Measurements from ENCODE around the gene KRTAP10-2.

Gene KRTAP10-2

DNA sequence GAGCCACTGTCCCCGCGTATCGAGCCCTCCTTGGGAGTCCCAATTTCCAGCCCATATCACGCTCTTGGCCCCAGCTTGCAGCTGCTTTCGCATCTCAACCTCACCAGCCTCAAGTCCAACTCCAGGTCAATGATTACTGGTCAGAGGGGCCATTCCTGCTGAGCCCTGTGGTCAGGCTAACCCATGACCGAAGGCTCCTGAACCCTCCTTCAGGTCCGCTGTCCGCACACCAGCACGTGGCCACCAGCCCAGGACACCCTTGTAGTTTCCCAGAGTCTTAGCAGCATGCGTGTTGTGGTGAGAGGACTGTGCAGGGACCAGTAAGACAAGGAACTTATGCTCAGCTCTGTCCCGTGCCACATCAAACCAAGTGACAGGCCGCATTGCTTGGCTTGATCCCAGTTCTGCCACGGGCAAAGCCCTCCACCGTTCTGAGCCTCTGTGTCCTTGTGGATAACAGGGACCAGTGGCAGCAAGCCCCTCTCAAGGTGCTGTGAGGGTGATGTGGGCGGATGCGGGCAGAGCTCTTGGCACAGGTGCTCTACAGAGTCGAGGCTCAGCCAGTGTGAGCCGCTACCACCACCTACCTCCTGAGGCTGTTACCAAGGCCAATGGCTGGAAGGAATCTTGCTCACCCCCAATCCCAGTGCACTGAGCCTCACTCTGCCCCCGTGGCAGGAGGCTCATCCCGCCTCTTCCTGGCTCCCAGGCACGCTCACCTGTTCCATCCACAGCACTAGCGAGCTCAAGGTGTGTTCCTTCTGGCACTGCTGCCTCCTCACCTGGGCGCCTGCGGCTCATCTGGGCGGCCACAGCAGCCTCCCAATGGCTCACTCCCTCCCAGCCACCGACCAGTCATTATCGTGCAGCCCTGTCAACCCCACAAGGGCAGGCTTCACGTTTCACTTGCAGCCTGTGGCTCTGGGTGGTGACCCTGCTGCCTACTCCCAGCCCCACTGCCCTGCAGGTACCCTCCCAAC, 31.7 kb downstream of the KRTAP10-2 start:
- DNase-seq (ENCODE audit: insufficient read length, low spot score) (no peak), FAIRE-seq (no peak)
- no peak for TF ChIP-seq POLR2A (IDR thresholded peaks at IDR 0.05; ENCODE audit: low read depth, low read length)
- TF ChIP-seq TAF1 (IDR thresholded peaks at IDR 0.05; ENCODE audit: low read depth, low read length) = no peak
- TF ChIP-seq POU2F2 (IDR thresholded peaks at IDR 0.05; ENCODE audit: low read depth, low read length) = no peak
- TF ChIP-seq PAX5 (IDR thresholded peaks at IDR 0.05; ENCODE audit: insufficient read depth, low read length, severe bottlenecking) = no peak
- TF ChIP-seq POLR2AphosphoS5 (IDR thresholded peaks at IDR 0.05; ENCODE audit: low read depth, low read length) = no peak

DNA sequence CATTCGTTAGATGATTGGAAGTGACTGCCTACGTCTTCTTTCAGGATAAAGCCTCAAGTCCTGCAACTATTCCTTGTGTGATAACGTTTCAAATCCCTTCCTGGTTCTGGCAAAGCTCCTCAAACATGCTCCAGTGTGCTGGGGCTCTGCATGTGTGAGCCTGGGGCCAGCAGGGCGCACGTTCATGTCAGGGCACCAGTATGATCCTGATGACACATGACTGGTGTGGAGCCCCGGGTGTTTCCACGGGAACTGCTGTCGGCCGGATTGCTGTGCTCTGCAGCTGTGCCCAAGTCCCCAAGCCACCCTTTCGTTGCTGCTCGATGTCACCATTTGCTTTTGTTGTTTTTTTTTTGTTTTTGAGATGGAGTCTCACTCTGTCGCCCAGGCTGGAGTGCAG, 32.6 kb downstream of the KRTAP10-2 start:
- no peak for FAIRE-seq
- TF ChIP-seq POLR2AphosphoS5 (IDR thresholded peaks at IDR 0.05; ENCODE audit: low read depth, low read length) = no peak
- no peak for TF ChIP-seq PAX5 (IDR thresholded peaks at IDR 0.05; ENCODE audit: insufficient read depth, low read length, severe bottlenecking)
- TF ChIP-seq SPI1 (IDR thresholded peaks at IDR 0.05; ENCODE audit: low read depth, low read length) = no peak
- TF ChIP-seq POU2F2 (IDR thresholded peaks at IDR 0.05; ENCODE audit: low read depth, low read length) = no peak
- no peak for TF ChIP-seq POLR2A (IDR thresholded peaks at IDR 0.05; ENCODE audit: low read depth, low read length)
- TF ChIP-seq TAF1 (IDR thresholded peaks at IDR 0.05; ENCODE audit: low read depth, low read length) = no peak
- no peak for DNase-seq (ENCODE audit: insufficient read length, low spot score)

DNA sequence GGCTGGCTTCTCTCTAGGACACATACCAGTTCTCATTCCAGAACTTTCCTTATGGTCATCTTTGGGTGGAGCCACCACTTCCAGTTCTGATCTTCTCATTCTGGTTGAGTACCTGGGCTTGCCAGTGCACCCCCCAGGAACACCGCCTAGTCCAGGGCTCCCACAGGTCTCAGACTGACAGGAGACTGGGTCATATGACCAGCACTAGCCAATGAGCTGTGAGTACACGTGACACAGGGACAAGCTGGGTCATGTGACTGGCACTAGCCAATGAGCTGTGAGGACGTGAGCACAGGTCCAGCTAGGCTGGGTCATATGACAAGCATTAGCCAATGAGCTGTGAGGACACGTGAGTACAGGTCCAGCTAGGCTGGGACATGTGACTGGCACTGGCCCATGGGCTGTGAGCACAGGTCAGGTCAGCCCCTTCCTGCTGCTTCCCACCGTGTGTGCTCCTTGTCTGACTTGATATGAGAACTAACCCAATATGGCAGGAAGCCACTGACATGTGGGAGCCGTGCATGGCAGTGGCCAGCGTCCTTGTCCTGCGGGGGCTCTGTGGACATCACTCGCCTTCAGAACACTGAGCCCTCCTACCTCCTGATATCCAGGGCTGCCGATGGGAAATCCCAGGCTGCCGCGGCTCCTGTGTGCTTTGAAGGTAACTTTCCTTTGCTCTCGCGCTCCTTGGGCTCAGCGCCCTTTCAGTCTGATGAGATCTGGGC, 34.0 kb downstream of the KRTAP10-2 start:
- FAIRE-seq (peak; percentile 68), DNase-seq (ENCODE audit: insufficient read length, low spot score) (no peak)
- TF ChIP-seq PAX5 (IDR thresholded peaks at IDR 0.05; ENCODE audit: insufficient read depth, low read length, severe bottlenecking) (no peak), SPI1 (IDR thresholded peaks at IDR 0.05; ENCODE audit: low read depth, low read length) (no peak), POLR2AphosphoS5 (IDR thresholded peaks at IDR 0.05; ENCODE audit: low read depth, low read length) (no peak), TAF1 (IDR thresholded peaks at IDR 0.05; ENCODE audit: low read depth, low read length) (no peak)

DNA sequence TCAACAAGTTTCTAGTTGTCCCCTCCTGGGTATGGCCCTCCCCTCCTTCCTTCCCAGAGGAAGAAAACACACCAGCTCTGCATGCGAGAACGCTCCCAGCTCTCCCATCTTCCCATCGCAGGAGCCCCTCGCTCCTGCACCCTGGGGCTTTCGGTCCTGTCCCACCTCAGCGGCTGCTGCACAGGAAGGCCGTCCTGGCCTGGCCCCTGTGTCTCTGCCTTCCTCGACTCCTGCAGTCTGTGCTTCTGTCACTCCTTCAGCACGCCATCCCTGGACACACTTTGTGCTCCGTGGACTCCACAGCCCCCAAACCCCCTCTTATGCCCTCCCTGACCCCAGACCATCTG, 34.5 kb downstream of the KRTAP10-2 start:
- TF ChIP-seq POU2F2 (IDR thresholded peaks at IDR 0.05; ENCODE audit: low read depth, low read length) (no peak), PAX5 (IDR thresholded peaks at IDR 0.05; ENCODE audit: insufficient read depth, low read length, severe bottlenecking) (no peak), POLR2AphosphoS5 (IDR thresholded peaks at IDR 0.05; ENCODE audit: low read depth, low read length) (no peak), TAF1 (IDR thresholded peaks at IDR 0.05; ENCODE audit: low read depth, low read length) (no peak), POLR2A (IDR thresholded peaks at IDR 0.05; ENCODE audit: low read depth, low read length) (no peak), SPI1 (IDR thresholded peaks at IDR 0.05; ENCODE audit: low read depth, low read length) (no peak)
- no peak for FAIRE-seq

DNA sequence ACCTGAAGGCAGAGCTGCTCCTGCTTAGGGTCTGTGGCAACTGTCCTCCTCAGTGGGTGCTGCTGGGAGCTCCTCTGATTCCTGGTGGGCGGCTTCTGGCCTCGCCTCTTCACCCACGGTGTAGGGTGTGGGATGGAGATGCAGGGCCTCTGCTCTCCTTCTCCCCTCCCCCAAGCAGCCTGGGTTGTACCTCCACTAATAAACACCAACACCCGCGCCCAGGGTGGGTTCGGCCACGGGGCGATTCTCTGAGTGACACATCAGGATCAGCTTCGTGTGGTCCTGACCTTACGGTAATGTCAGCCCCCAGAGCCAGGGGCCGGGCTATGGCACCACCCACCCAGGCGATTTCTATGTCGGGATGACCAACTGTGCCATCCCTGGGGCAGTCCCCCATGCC, 35.0 kb downstream of the KRTAP10-2 start:
- FAIRE-seq (no peak), DNase-seq (ENCODE audit: insufficient read length, low spot score) (no peak)
- no peak for TF ChIP-seq POU2F2 (IDR thresholded peaks at IDR 0.05; ENCODE audit: low read depth, low read length)
- no peak for TF ChIP-seq TAF1 (IDR thresholded peaks at IDR 0.05; ENCODE audit: low read depth, low read length)
- TF ChIP-seq PAX5 (IDR thresholded peaks at IDR 0.05; ENCODE audit: insufficient read depth, low read length, severe bottlenecking) = no peak
- no peak for TF ChIP-seq POLR2AphosphoS5 (IDR thresholded peaks at IDR 0.05; ENCODE audit: low read depth, low read length)
- no peak for TF ChIP-seq SPI1 (IDR thresholded peaks at IDR 0.05; ENCODE audit: low read depth, low read length)
- TF ChIP-seq POLR2A (IDR thresholded peaks at IDR 0.05; ENCODE audit: low read depth, low read length) = no peak

More for the DNA sequence above, 34.5 kb downstream of the KRTAP10-2 start:
- DNase-seq (ENCODE audit: insufficient read length, low spot score) = no peak

DNA sequence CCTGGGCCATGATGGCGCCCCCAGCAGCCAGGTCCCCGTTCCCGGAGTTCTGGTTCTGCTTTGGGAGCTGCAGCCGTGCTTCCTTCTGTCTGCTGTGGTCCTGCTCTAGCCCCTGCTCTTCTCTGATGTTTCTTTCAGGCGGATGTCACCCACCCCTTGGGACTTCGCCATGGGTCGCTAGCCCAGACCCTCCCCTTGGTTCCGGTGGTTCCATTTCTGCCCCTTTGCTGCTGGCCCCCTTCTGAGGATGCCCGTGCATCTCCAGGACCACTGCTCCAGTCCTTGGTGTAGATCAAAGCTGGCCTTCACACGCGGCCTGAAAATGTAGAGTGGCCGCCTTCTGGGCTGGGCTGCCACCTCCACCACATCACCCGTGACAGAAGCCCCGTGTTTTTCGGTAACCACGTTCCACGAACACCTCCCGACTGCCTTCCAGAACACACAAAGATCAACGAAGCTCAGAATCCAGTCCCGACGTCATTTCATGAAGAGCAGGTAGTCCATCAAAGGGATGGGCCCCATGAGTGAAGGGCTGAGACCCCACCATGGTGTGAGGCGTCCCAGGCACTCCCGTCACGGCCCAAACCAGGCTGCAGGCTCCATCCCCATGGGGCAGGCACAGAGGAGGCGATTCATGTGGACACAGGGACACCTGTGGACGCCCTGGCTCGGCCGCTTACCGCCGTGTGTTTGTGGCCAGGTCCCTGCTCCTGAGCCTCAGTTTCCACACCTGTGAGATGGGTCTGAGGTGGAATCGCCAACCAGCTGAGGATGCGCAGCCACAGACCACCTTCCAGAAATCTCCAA, 35.7 kb downstream of the KRTAP10-2 start:
- TF ChIP-seq PAX5 (IDR thresholded peaks at IDR 0.05; ENCODE audit: insufficient read depth, low read length, severe bottlenecking) (no peak), POLR2A (IDR thresholded peaks at IDR 0.05; ENCODE audit: low read depth, low read length) (no peak), POU2F2 (IDR thresholded peaks at IDR 0.05; ENCODE audit: low read depth, low read length) (no peak), POLR2AphosphoS5 (IDR thresholded peaks at IDR 0.05; ENCODE audit: low read depth, low read length) (no peak), SPI1 (IDR thresholded peaks at IDR 0.05; ENCODE audit: low read depth, low read length) (no peak), TAF1 (IDR thresholded peaks at IDR 0.05; ENCODE audit: low read depth, low read length) (no peak)
- FAIRE-seq = no peak

DNA sequence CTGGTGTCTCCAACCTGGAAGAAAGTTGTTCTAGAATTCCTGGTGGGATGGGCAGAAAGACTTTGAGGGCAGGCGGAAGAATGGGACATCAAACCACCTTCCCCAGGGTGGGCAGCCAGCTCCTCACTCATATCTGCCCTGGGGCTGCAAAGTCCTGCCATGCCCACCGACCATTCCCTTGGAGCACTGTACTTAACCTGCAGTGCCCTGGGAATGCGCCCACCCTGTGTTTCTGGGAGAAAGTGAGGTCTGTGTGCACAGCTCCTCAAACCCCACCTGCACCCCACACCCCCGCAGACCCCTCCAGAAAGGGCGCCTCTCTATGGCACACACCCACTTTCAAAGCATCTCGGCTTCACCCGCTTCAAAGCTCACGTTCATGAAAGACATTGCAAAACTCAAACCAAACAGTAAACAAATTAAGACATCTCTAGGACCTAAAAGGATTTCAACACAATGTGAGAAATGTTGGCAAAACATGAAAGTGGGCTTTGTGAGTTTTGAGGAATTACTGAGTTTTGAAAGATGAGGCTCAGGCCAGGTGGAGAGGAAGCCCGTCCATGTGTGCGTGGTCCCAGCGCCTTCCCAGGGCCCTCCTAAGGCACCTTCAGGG, 36.5 kb downstream of the KRTAP10-2 start:
- TF ChIP-seq PAX5 (IDR thresholded peaks at IDR 0.05; ENCODE audit: insufficient read depth, low read length, severe bottlenecking) (no peak), SPI1 (IDR thresholded peaks at IDR 0.05; ENCODE audit: low read depth, low read length) (no peak), POLR2AphosphoS5 (IDR thresholded peaks at IDR 0.05; ENCODE audit: low read depth, low read length) (no peak), POU2F2 (IDR thresholded peaks at IDR 0.05; ENCODE audit: low read depth, low read length) (no peak), TAF1 (IDR thresholded peaks at IDR 0.05; ENCODE audit: low read depth, low read length) (no peak), POLR2A (IDR thresholded peaks at IDR 0.05; ENCODE audit: low read depth, low read length) (no peak)
- DNase-seq (ENCODE audit: insufficient read length, low spot score) (no peak), FAIRE-seq (no peak)

More for the DNA sequence above, 35.7 kb downstream of the KRTAP10-2 start:
- DNase-seq (ENCODE audit: insufficient read length, low spot score) = no peak

DNA sequence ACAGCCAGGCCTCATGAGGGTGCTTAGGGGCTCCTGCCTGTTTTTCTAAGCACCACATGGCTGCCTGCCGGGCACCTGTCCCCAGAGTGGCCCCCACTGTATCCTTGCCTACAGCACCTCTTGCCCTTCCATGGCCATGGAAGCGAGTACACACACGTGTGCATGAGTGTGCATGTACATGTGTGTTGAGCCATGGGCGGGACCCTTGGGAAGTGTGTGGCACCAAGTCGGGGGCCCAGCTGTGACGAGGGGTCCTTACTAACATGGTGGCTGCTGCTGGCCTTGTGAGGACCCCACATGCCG, 37.1 kb downstream of the KRTAP10-2 start:
- no peak for TF ChIP-seq POLR2A (IDR thresholded peaks at IDR 0.05; ENCODE audit: low read depth, low read length)
- no peak for TF ChIP-seq SPI1 (IDR thresholded peaks at IDR 0.05; ENCODE audit: low read depth, low read length)
- FAIRE-seq (no peak), DNase-seq (ENCODE audit: insufficient read length, low spot score) (no peak)

All from GM12891 (cell line).